Sigmoid colon (tissue), 4 donors: ENCODE results near the gene UBXN7.

ENCODE experiments used
- CTCF ChIP-seq, 4 experiments: fragments of 450-650 bp in 3 of 4; fragments of 200-600 bp in 1 of 4; IDR thresholded peaks; one replicate each; pipeline ENCODE4 v1.5.1; 2016 to 2019; ENCODE audit warnings: antibody characterized with exemption in 4 of 4, mild to moderate bottlenecking in 3 of 4, moderate library complexity in 2 of 4
- EP300 ChIP-seq, 4 donors: sonication (generic); formaldehyde crosslinking; IDR thresholded peaks; one replicate each; pipeline ENCODE4 v1.6.1; 2017; ENCODE audit warnings: antibody characterized with exemption in 4 of 4
- POLR2A ChIP-seq, 2 donors: fragments of 450-650 bp; IDR thresholded peaks; one replicate each; pipeline ENCODE4 v1.6.1; 2016; ENCODE audit warnings: antibody characterized with exemption in 2 of 2, mild to moderate bottlenecking in 2 of 2, moderate library complexity in 2 of 2
- POLR2AphosphoS5 ChIP-seq, 4 donors: sonication (generic); formaldehyde crosslinking; IDR thresholded peaks; one replicate each; pipeline ENCODE4 v1.6.1; 2017; ENCODE audit warnings: antibody characterized with exemption in 4 of 4

- TF ChIP-seq CTCF (IDR thresholded peaks at IDR 0.05) (no peak), EP300 (IDR thresholded peaks at IDR 0.05) (no peak), POLR2AphosphoS5 (IDR thresholded peaks at IDR 0.05) (no peak), POLR2A (IDR thresholded peaks at IDR 0.05) (no peak)
These were observed 95.7 kb downstream of the UBXN7 start for GRCh38 chr3:196336319-196337145.
